GM18868 (cell line): ENCODE measurements around the gene TXNDC15.
"Not testable (repeated sequence)": the region's sequence is repeated elsewhere in the genome, so short reads cannot be mapped to it uniquely, and the experiment has no call there.

ENCODE experiments used
- ATAC-seq: cut with Tn5 transposase; IDR thresholded peaks from one replicate; pipeline ENCODE4 v1.9.1; 2021; ENCODE audit warnings: mild to moderate bottlenecking, moderate library complexity; ENCODE audit not compliant: unreplicated experiment

The TXNDC15 gene

GRCh38 chr5:134874831-134875655 is 872 bp downstream of the TXNDC15 start:
- peak; percentile 36 for ATAC-seq

- peak; percentile 27 for ATAC-seq
Observed at GRCh38 chr5:134877159-134877558, 3.0 kb downstream of the TXNDC15 start.

GRCh38 chr5:134878403-134878802 is 4.2 kb downstream of the TXNDC15 start:
- ATAC-seq, result no peak

- no peak for ATAC-seq
Observed at GRCh38 chr5:134879456-134879855, 5.3 kb downstream of the TXNDC15 start.

- not testable (repeated sequence) for ATAC-seq
Observed at GRCh38 chr5:134880937-134881336, 6.8 kb downstream of the TXNDC15 start.

GRCh38 chr5:134881711-134882110 is 7.5 kb downstream of the TXNDC15 start:
- ATAC-seq, result not testable (repeated sequence)

GRCh38 chr5:134887593-134888159 is 13.5 kb downstream of the TXNDC15 start:
- no peak for ATAC-seq

- ATAC-seq, result no peak
Observed at GRCh38 chr5:134889335-134889734, 15.2 kb downstream of the TXNDC15 start.

GRCh38 chr5:134891473-134891872 is 17.3 kb downstream of the TXNDC15 start:
- no peak for ATAC-seq

- ATAC-seq, result no peak
Observed at GRCh38 chr5:134892282-134892681, 18.1 kb downstream of the TXNDC15 start.

- no peak for ATAC-seq
Observed at GRCh38 chr5:134892926-134893325, 18.8 kb downstream of the TXNDC15 start.

GRCh38 chr5:134893748-134894505 is 19.8 kb downstream of the TXNDC15 start:
- no peak for ATAC-seq

GRCh38 chr5:134902071-134902801 is 28.1 kb downstream of the TXNDC15 start:
- ATAC-seq, result peak; percentile 39

GRCh38 chr5:134904610-134905245 is 30.6 kb downstream of the TXNDC15 start, which contains the start of gene PCBD2:
PCBD2 (plus strand) TSS chr5:134905131; CDS start chr5:134905140, 9 bp downstream.
- ATAC-seq, result peak; percentile 77

- ATAC-seq, result peak; percentile 21
Observed at GRCh38 chr5:134905246-134905996, 31.2 kb downstream of the TXNDC15 start.

GRCh38 chr5:134906811-134907210 is 32.6 kb downstream of the TXNDC15 start:
- no peak for ATAC-seq

- ATAC-seq, result not testable (repeated sequence)
Observed at GRCh38 chr5:134910752-134911151, 36.6 kb downstream of the TXNDC15 start.

GRCh38 chr5:134911285-134912206 is 37.4 kb downstream of the TXNDC15 start:
- no peak for ATAC-seq

- no peak for ATAC-seq
Observed at GRCh38 chr5:134913254-134913653, 39.1 kb downstream of the TXNDC15 start.
